HG02943 (cell line): Measurements from ENCODE around the gene ADAMTSL3.

Experiments used
- ATAC-seq: cut with Tn5 transposase; IDR thresholded peaks from one replicate; pipeline ENCODE4 v1.9.1; 2021; ENCODE audit warnings: mild to moderate bottlenecking, low read depth, moderate library complexity; ENCODE audit not compliant: unreplicated experiment

The ADAMTSL3 gene

GRCh38 chr15:83653639-83654378 lies at the start of gene ADAMTSL3:
Gene ADAMTSL3 (plus strand): TSS chr15:83654123. CDS start chr15:83655762, 1,639 bp downstream.
- no peak for ATAC-seq

GRCh38 chr15:83604549-83604948 lies 49.4 kb upstream of the ADAMTSL3 start:
- ATAC-seq: no peak

GRCh38 chr15:83605111-83605945 lies 48.6 kb upstream of the ADAMTSL3 start:
- no peak for ATAC-seq

- ATAC-seq: no peak
Observed at GRCh38 chr15:83610132-83610531, 43.8 kb upstream of the ADAMTSL3 start.

GRCh38 chr15:83610901-83611685 lies 42.8 kb upstream of the ADAMTSL3 start:
- ATAC-seq: no peak

- ATAC-seq: no peak
Observed at GRCh38 chr15:83612226-83612625, 41.7 kb upstream of the ADAMTSL3 start.

- ATAC-seq: no peak
Observed at GRCh38 chr15:83612898-83613635, 40.9 kb upstream of the ADAMTSL3 start.

GRCh38 chr15:83613714-83614113 lies 40.2 kb upstream of the ADAMTSL3 start:
- ATAC-seq: no peak

GRCh38 chr15:83616840-83617239 lies 37.1 kb upstream of the ADAMTSL3 start:
- no peak for ATAC-seq

- no peak for ATAC-seq
Observed at GRCh38 chr15:83626171-83626802, 27.6 kb upstream of the ADAMTSL3 start.

GRCh38 chr15:83631534-83631933 lies 22.4 kb upstream of the ADAMTSL3 start:
- ATAC-seq: no peak

GRCh38 chr15:83643201-83643600 lies 10.7 kb upstream of the ADAMTSL3 start:
- ATAC-seq: no peak

GRCh38 chr15:83644439-83644838 lies 9.5 kb upstream of the ADAMTSL3 start:
- ATAC-seq: no peak

GRCh38 chr15:83650831-83651230 lies 3.1 kb upstream of the ADAMTSL3 start:
- ATAC-seq: no peak

- no peak for ATAC-seq
Observed at GRCh38 chr15:83651541-83651940, 2.4 kb upstream of the ADAMTSL3 start.

GRCh38 chr15:83652626-83653204 lies 1.2 kb upstream of the ADAMTSL3 start:
- ATAC-seq: no peak

GRCh38 chr15:83653288-83653638 lies 660 bp upstream of the ADAMTSL3 start:
- no peak for ATAC-seq

- no peak for ATAC-seq
Observed at GRCh38 chr15:83654379-83655236, 685 bp downstream of the ADAMTSL3 start.

GRCh38 chr15:83655237-83655616 lies 1.3 kb downstream of the ADAMTSL3 start:
- ATAC-seq: no peak
